ENCODE measurements around the gene B3GAT2.
A peak's percentile ranks its signal among the peaks of the same experiment; 100 is the strongest.
"Not testable (repeated sequence)": the region's sequence is repeated elsewhere in the genome, so short reads cannot be mapped to it uniquely, and the experiment has no call there.

The B3GAT2 gene

GRCh38 chr6:70956451-70957283, at the start of gene B3GAT2:
Gene B3GAT2, minus strand, starts transcription at chr6:70957060. Its CDS starts 631 bp downstream, at chr6:70956429.
- DNase-seq (ENCODE audit: insufficient read length, low spot score) (no peak), FAIRE-seq (no peak)

- no peak for FAIRE-seq
- DNase-seq (ENCODE audit: insufficient read length, low spot score) = no peak
These were observed 41.3 kb upstream of the B3GAT2 start for GRCh38 chr6:70998148-70998547.

GRCh38 chr6:70997379-70997778, 40.5 kb upstream of the B3GAT2 start:
- no peak for FAIRE-seq
- no peak for DNase-seq (ENCODE audit: insufficient read length, low spot score)

GRCh38 chr6:70996106-70996505, 39.2 kb upstream of the B3GAT2 start:
- FAIRE-seq (no peak), DNase-seq (ENCODE audit: insufficient read length, low spot score) (no peak)

- DNase-seq (ENCODE audit: insufficient read length, low spot score) (no peak), FAIRE-seq (no peak)
These were observed 38.6 kb upstream of the B3GAT2 start for GRCh38 chr6:70995411-70995810.

- DNase-seq (ENCODE audit: insufficient read length, low spot score) (no peak), FAIRE-seq (no peak)
These were observed 34.4 kb upstream of the B3GAT2 start for GRCh38 chr6:70991253-70991652.

- DNase-seq (ENCODE audit: insufficient read length, low spot score) = no peak
- no peak for FAIRE-seq
These were observed 28.3 kb upstream of the B3GAT2 start for GRCh38 chr6:70985156-70985555.

- no peak for DNase-seq (ENCODE audit: insufficient read length, low spot score)
- no peak for FAIRE-seq
These were observed 25.9 kb upstream of the B3GAT2 start for GRCh38 chr6:70982747-70983146.

- FAIRE-seq = no peak
- DNase-seq (ENCODE audit: insufficient read length, low spot score) = no peak
These were observed 23.9 kb upstream of the B3GAT2 start for GRCh38 chr6:70980727-70981126.

- no peak for DNase-seq (ENCODE audit: insufficient read length, low spot score)
- no peak for FAIRE-seq
These were observed 16.7 kb upstream of the B3GAT2 start for GRCh38 chr6:70973604-70974003.

- FAIRE-seq = no peak
- DNase-seq (ENCODE audit: insufficient read length, low spot score) = no peak
These were observed 10.2 kb upstream of the B3GAT2 start for GRCh38 chr6:70967049-70967448.

- no peak for FAIRE-seq
- DNase-seq (ENCODE audit: insufficient read length, low spot score) = no peak
These were observed 391 bp upstream of the B3GAT2 start for GRCh38 chr6:70957284-70957617.

- DNase-seq (ENCODE audit: insufficient read length, low spot score) (no peak), FAIRE-seq (peak; percentile 20)
These were observed 739 bp downstream of the B3GAT2 start for GRCh38 chr6:70956191-70956450.

- DNase-seq (ENCODE audit: insufficient read length, low spot score) (peak; percentile 74), FAIRE-seq (peak; percentile 89)
These were observed 1.2 kb downstream of the B3GAT2 start for GRCh38 chr6:70955441-70956190.

- FAIRE-seq (no peak), DNase-seq (ENCODE audit: insufficient read length, low spot score) (no peak)
These were observed 2.1 kb downstream of the B3GAT2 start for GRCh38 chr6:70954750-70955149.

GRCh38 chr6:70954176-70954575, 2.7 kb downstream of the B3GAT2 start:
- FAIRE-seq (no peak), DNase-seq (ENCODE audit: insufficient read length, low spot score) (no peak)

GRCh38 chr6:70952608-70953165, 4.2 kb downstream of the B3GAT2 start:
- FAIRE-seq (no peak), DNase-seq (ENCODE audit: insufficient read length, low spot score) (no peak)

GRCh38 chr6:70944321-70944720, 12.5 kb downstream of the B3GAT2 start:
- DNase-seq (ENCODE audit: insufficient read length, low spot score); FAIRE-seq: not testable (repeated sequence)

GRCh38 chr6:70933853-70934252, 23.0 kb downstream of the B3GAT2 start:
- DNase-seq (ENCODE audit: insufficient read length, low spot score) = no peak
- no peak for FAIRE-seq

- DNase-seq (ENCODE audit: insufficient read length, low spot score) (no peak), FAIRE-seq (no peak)
These were observed 51.1 kb downstream of the B3GAT2 start for GRCh38 chr6:70905742-70906141.

GRCh38 chr6:70903665-70904452, 53.0 kb downstream of the B3GAT2 start:
- DNase-seq (ENCODE audit: insufficient read length, low spot score) (no peak), FAIRE-seq (no peak)
